Ishikawa (cell line): Measurements from ENCODE around the gene ZNF85.

Source experiments
- CEBPB ChIP-seq: IDR thresholded peaks from 2 replicates; pipeline ENCODE4 v1.6.1; 2012
- CREB1 ChIP-seq: IDR thresholded peaks from 2 replicates; pipeline ENCODE4 v1.6.1; 2012; ENCODE audit warnings: low read depth
- EGR1 ChIP-seq: IDR thresholded peaks from 2 replicates; pipeline ENCODE4 v1.6.1; 2012
- EP300 ChIP-seq: IDR thresholded peaks from 2 replicates; pipeline ENCODE4 v1.6.1; 2012; ENCODE audit warnings: borderline replicate concordance
- FOXM1 ChIP-seq: IDR thresholded peaks from 2 replicates; pipeline ENCODE4 v1.6.1; 2012; ENCODE audit warnings: low read depth, borderline replicate concordance
- MAX ChIP-seq: IDR thresholded peaks from 2 replicates; pipeline ENCODE4 v1.6.1; 2012
- NFIC ChIP-seq: IDR thresholded peaks from 2 replicates; pipeline ENCODE4 v1.6.1; 2012
- RAD21 ChIP-seq: IDR thresholded peaks from 2 replicates; pipeline ENCODE4 v1.6.1; 2012; ENCODE audit warnings: low read depth
- REST ChIP-seq: IDR thresholded peaks from 2 replicates; pipeline ENCODE4 v1.6.1; 2012; ENCODE audit warnings: low read depth, mild to moderate bottlenecking
- TAF1 ChIP-seq: IDR thresholded peaks from 2 replicates; pipeline ENCODE4 v1.6.1; 2012; ENCODE audit warnings: low read depth, mild to moderate bottlenecking
- TCF12 ChIP-seq: IDR thresholded peaks from 2 replicates; pipeline ENCODE4 v1.6.1; 2012; ENCODE audit warnings: low read depth
- TEAD4 ChIP-seq: IDR thresholded peaks from 2 replicates; pipeline ENCODE4 v1.6.1; 2012
- USF1 ChIP-seq: IDR thresholded peaks from 2 replicates; pipeline ENCODE4 v1.6.1; 2012
- YY1 ChIP-seq: IDR thresholded peaks from 2 replicates; pipeline ENCODE4 v1.6.1; 2012; ENCODE audit warnings: low read depth
- ZBTB7A ChIP-seq: IDR thresholded peaks from 2 replicates; pipeline ENCODE4 v1.6.1; 2012; ENCODE audit warnings: low read depth

ZNF85 gene

GRCh38 chr19:20923077-20923871 is at the start of gene ZNF85:
Gene ZNF85, plus strand, starts transcription at chr19:20923251. Its CDS starts 150 bp downstream, at chr19:20923401.
- TF ChIP-seq MAX = no peak
- TF ChIP-seq TEAD4 = no peak
- no peak for TF ChIP-seq EGR1
- TF ChIP-seq FOXM1 = no peak
- TF ChIP-seq CEBPB = no peak
- TF ChIP-seq TAF1 = no peak
- TF ChIP-seq TCF12 = no peak
- TF ChIP-seq RAD21 = no peak
- TF ChIP-seq USF1 = no peak
- TF ChIP-seq REST = no peak
- no peak for TF ChIP-seq CREB1
- TF ChIP-seq ZBTB7A = no peak
- no peak for TF ChIP-seq EP300

GRCh38 chr19:20879501-20879900 is 43.5 kb upstream of the ZNF85 start:
- TF ChIP-seq EGR1 (no peak), TCF12 (no peak)

GRCh38 chr19:20912973-20913372 is 10.1 kb upstream of the ZNF85 start:
- TF ChIP-seq TCF12 (no peak), CREB1 (no peak), EP300 (no peak), RAD21 (no peak), EGR1 (no peak), USF1 (no peak), MAX (no peak), TAF1 (no peak), TEAD4 (no peak), YY1 (no peak), ZBTB7A (no peak)

GRCh38 chr19:20925481-20925880 is 2.4 kb downstream of the ZNF85 start:
- TF ChIP-seq EGR1 = no peak
- TF ChIP-seq USF1 = no peak
- no peak for TF ChIP-seq YY1
- no peak for TF ChIP-seq CREB1
- no peak for TF ChIP-seq TEAD4
- no peak for TF ChIP-seq RAD21
- TF ChIP-seq EP300 = no peak
- TF ChIP-seq ZBTB7A = no peak
- no peak for TF ChIP-seq TCF12
- no peak for TF ChIP-seq CEBPB
- TF ChIP-seq MAX = no peak
- no peak for TF ChIP-seq NFIC
- no peak for TF ChIP-seq TAF1
- no peak for TF ChIP-seq FOXM1

GRCh38 chr19:20926796-20927195 is 3.7 kb downstream of the ZNF85 start:
- TF ChIP-seq EP300 = no peak
- TF ChIP-seq CREB1 = no peak
- no peak for TF ChIP-seq NFIC
- TF ChIP-seq EGR1 = no peak
- no peak for TF ChIP-seq TEAD4
- no peak for TF ChIP-seq YY1
- TF ChIP-seq FOXM1 = no peak
- no peak for TF ChIP-seq CEBPB
- no peak for TF ChIP-seq REST
- TF ChIP-seq ZBTB7A = no peak
- no peak for TF ChIP-seq RAD21
- no peak for TF ChIP-seq TAF1

- TF ChIP-seq EGR1 = no peak
- TF ChIP-seq EP300 = no peak
- no peak for TF ChIP-seq YY1
These were observed 5.3 kb downstream of the ZNF85 start for GRCh38 chr19:20928371-20928770.
